GM06990 (cell line): Measurements from ENCODE around the gene OSM.
A peak's percentile ranks its signal among the peaks of the same experiment; 100 is the strongest.

Source experiments
- DNase-seq: peaks from one replicate; pipeline ENCODE4 v3.0.0-alpha.2; 2011; ENCODE audit not compliant: insufficient read length; ENCODE audit errors: extremely low read depth
- H3K27me3 ChIP-seq: replicated peaks from 2 replicates; pipeline ENCODE4 v1.6.0; 2011; ENCODE audit warnings: low read length; ENCODE audit not compliant: control insufficient read depth, insufficient read depth
- H3K36me3 ChIP-seq: 2 replicates; pipeline ENCODE4 v1.5.1; 2011; ENCODE audit warnings: low read length; ENCODE audit not compliant: control insufficient read depth, insufficient read depth
- H3K4me3 ChIP-seq: replicated peaks from 2 replicates; pipeline ENCODE4 v1.5.1; 2011; ENCODE audit warnings: low read depth, mild to moderate bottlenecking, control low read depth, low read length
- TF ChIP-seq, protein P1 (sequence below): IDR thresholded peaks from 2 replicates; pipeline ENCODE4 v1.5.1; 2011; ENCODE audit warnings: low read length, control low read depth, mild to moderate bottlenecking, inconsistent platforms; ENCODE audit not compliant: insufficient read depth, poor library complexity, severe bottlenecking

Gene OSM

GRCh38 chr22:30266445-30267381, at the start of gene OSM:
OSM (minus strand) TSS chr22:30266851; CDS start chr22:30266799, 52 bp downstream.
- no peaks in the 10 kb centered on the region for H3K27me3 ChIP-seq
- peak; percentile 75 for DNase-seq
- TF ChIP-seq, protein P1, sequence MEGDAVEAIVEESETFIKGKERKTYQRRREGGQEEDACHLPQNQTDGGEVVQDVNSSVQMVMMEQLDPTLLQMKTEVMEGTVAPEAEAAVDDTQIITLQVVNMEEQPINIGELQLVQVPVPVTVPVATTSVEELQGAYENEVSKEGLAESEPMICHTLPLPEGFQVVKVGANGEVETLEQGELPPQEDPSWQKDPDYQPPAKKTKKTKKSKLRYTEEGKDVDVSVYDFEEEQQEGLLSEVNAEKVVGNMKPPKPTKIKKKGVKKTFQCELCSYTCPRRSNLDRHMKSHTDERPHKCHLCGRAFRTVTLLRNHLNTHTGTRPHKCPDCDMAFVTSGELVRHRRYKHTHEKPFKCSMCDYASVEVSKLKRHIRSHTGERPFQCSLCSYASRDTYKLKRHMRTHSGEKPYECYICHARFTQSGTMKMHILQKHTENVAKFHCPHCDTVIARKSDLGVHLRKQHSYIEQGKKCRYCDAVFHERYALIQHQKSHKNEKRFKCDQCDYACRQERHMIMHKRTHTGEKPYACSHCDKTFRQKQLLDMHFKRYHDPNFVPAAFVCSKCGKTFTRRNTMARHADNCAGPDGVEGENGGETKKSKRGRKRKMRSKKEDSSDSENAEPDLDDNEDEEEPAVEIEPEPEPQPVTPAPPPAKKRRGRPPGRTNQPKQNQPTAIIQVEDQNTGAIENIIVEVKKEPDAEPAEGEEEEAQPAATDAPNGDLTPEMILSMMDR: no peak
- H3K36me3 ChIP-seq: no peaks in the 10 kb centered on the region; the same call in none of the 2 replicates
- H3K4me3 ChIP-seq: peak within 1 kb of the TSS; percentile 80

- peaks cover 10% of the 10 kb centered on the region for H3K36me3 ChIP-seq
- H3K27me3 ChIP-seq: no peaks in the 10 kb centered on the region
- no peak for DNase-seq
- TF ChIP-seq, protein P1: no peak
- H3K4me3 ChIP-seq: no peak overlapping the region
Measured at GRCh38 chr22:30315962-30316576, 49.4 kb upstream of the OSM start.

GRCh38 chr22:30314915-30315314, 48.3 kb upstream of the OSM start:
- peak; percentile 71 for DNase-seq
- Histone ChIP-seq H3K36me3 (peaks cover 4% of the 10 kb centered on the region), H3K4me3 (no peak overlapping the region), H3K27me3 (no peaks in the 10 kb centered on the region)
- TF ChIP-seq, protein P1: no peak

DNA sequence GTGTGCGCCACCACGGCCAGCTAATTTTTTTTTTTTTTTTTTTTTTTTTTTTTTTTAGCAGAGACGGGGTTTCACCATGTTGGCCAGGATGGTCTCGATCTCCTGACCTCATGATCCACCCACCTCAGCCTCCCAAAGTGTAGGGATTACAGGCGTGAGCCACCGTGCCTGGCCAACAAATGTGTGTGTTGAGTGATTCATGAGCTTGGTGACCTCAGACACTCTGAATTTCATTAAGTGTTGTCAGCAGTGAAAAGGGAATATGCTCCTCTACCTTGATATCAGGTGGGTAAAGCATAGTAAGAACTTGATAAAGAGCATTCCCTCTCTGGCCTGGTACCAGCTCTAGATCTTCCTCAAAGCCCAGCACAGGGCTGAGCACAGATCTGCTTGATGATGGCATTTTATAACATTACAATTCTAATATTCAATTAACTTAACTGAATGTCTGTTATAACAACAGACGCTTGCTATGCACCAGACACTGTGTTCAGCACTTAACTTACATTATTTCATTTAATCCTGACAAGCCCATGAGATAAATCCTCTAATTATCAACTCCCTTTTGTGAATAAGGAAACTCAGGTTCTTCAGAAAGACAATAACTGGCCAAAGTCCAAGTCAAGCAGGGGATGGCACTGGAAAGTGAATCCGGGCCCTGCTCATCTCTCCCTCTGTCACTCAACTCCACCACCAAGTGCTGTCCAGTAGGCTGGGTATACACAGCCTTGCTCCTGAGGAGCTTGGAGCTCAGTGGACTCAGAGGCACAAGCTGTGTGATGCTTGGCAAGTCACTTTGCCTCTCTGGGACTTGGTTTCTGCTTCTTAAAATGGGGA, 47.1 kb upstream of the OSM start:
- TF ChIP-seq, protein P1: no peak
- H3K36me3 ChIP-seq: peaks cover 1% of the 10 kb centered on the region

GRCh38 chr22:30312053-30312452, 45.4 kb upstream of the OSM start:
- TF ChIP-seq, protein P1: no peak
- Histone ChIP-seq H3K27me3 (no peaks in the 10 kb centered on the region), H3K36me3 (no peaks in the 10 kb centered on the region), H3K4me3 (no peak overlapping the region)
- DNase-seq: no peak

More for the DNA sequence above, 47.1 kb upstream of the OSM start:
- no peak for DNase-seq
- H3K4me3 ChIP-seq: no peak overlapping the region
- H3K27me3 ChIP-seq: no peaks in the 10 kb centered on the region
